SK-N-SH (cell line): ENCODE results near the gene DOK1. TPM values are rescaled to one million over a fixed set of nuclear protein-coding genes. Genes with fewer than 3 reads are reported as not detected.

ENCODE experiments used
- CTCF ChIA-PET: fragments of 300-600, 350-600 bp; formaldehyde crosslinking; extraction: SDS; loops from one replicate; lab custom pipeline; 2021; lab: Yijun Ruan, JAX
- POLR2A ChIA-PET: fragments of 350-600 bp; sonication (Branson Sonifier 250); formaldehyde crosslinking; extraction: SDS; loops from one replicate; lab custom pipeline; 2020; ENCODE audit warnings: antibody characterized with exemption, inconsistent platforms; lab: Yijun Ruan, JAX
- DNase-seq: peaks from one replicate; pipeline ENCODE4 v3.0.0; 2012
- H2AFZ ChIP-seq: fragments of 200-600 bp; sonication (generic); 2 replicates; pipeline ENCODE4 v1.8.1; 2016; ENCODE audit warnings: antibody characterized with exemption, mild to moderate bottlenecking, low read depth
- H3F3A ChIP-seq: fragments of 200-600 bp; sonication (generic); replicated peaks from 2 replicates; pipeline ENCODE3; 2016; ENCODE audit warnings: antibody characterized with exemption, mild to moderate bottlenecking; ENCODE audit not compliant: insufficient read depth
- H3K27ac ChIP-seq, 2 experiments: fragments of 200-500 bp in 1 of 2; fragments of 200-600 bp in 1 of 2; sonication (Bioruptor generic) in 1 of 2; sonication (generic), shearing (Covaris generic) in 1 of 2; 2 replicates each; pipeline versions ENCODE4 v1.5.1 to v1.6.1; 2014 to 2016; ENCODE audit warnings: low read depth in 2 of 2, inconsistent platforms in 1 of 2, low read length in 1 of 2, mild to moderate bottlenecking in 1 of 2, mixed read lengths in 1 of 2
- H3K27me3 ChIP-seq: fragments of 200-600 bp; sonication (generic), shearing (Covaris generic); 2 replicates; pipeline ENCODE4 v1.6.1; 2016; ENCODE audit warnings: mixed run types; ENCODE audit not compliant: insufficient read depth
- H3K36me3 ChIP-seq, 2 experiments: fragments of 200-500 bp in 1 of 2; fragments of 200-600 bp in 1 of 2; sonication (Bioruptor generic) in 1 of 2; sonication (generic) in 1 of 2; replicated peaks in 1 of 2; 2 replicates each; pipeline versions ENCODE3 to v1.5.1; 2014 to 2016; ENCODE audit warnings: low read length in 1 of 2, mild to moderate bottlenecking in 1 of 2; ENCODE audit not compliant: insufficient read depth in 2 of 2, control insufficient read depth in 1 of 2
- H3K4me1 ChIP-seq, 2 experiments: fragments of 200-500 bp in 1 of 2; fragments of 200-600 bp in 1 of 2; sonication (Bioruptor generic) in 1 of 2; sonication (generic), shearing (Covaris generic) in 1 of 2; 2 replicates each; pipeline versions ENCODE4 v1.5.1 to v1.6.1; 2014 to 2016; ENCODE audit warnings: low read depth in 1 of 2, low read length in 1 of 2, mixed run types in 1 of 2; ENCODE audit not compliant: insufficient read depth in 2 of 2, control insufficient read depth in 1 of 2
- H3K4me2 ChIP-seq: fragments of 200-600 bp; sonication (generic), shearing (Covaris generic); 2 replicates; pipeline ENCODE4 v1.6.1; 2017; ENCODE audit warnings: mixed run types
- H3K4me3 ChIP-seq, 2 experiments: fragments of 200-500 bp in 1 of 2; fragments of 200-600 bp in 1 of 2; sonication (Bioruptor generic) in 1 of 2; sonication (generic), shearing (Covaris generic) in 1 of 2; 2 replicates each; pipeline versions ENCODE4 v1.5.1 to v1.8.1; 2014 to 2016; ENCODE audit warnings: low read depth in 2 of 2, inconsistent platforms in 1 of 2, low read length in 1 of 2, mild to moderate bottlenecking in 1 of 2, mixed read lengths in 1 of 2, moderate library complexity in 1 of 2
- H3K79me2 ChIP-seq: fragments of 200-600 bp; sonication (generic); 2 replicates; pipeline ENCODE4 v1.8.1; 2017; ENCODE audit warnings: mild to moderate bottlenecking; ENCODE audit not compliant: insufficient read depth
- H3K9ac ChIP-seq: fragments of 200-600 bp; sonication (generic); 2 replicates; pipeline ENCODE4 v1.6.1; 2017; ENCODE audit warnings: mixed run types
- H3K9me2 ChIP-seq: fragments of 200-600 bp; sonication (generic); 2 replicates; pipeline ENCODE4 v1.6.1; 2017; ENCODE audit warnings: mixed run types
- H3K9me3 ChIP-seq: fragments of 200-600 bp; sonication (generic); 2 replicates; pipeline ENCODE4 v1.6.1; 2017; ENCODE audit warnings: mixed run types, mild to moderate bottlenecking, moderate library complexity
- H4K20me1 ChIP-seq: fragments of 200-600 bp; sonication (generic); 2 replicates; pipeline ENCODE4 v1.6.1; 2017; ENCODE audit warnings: mild to moderate bottlenecking, mixed run types; ENCODE audit not compliant: insufficient read depth
- ELF1 ChIP-seq: IDR thresholded peaks from 2 replicates; pipeline ENCODE4 v1.4.0; 2012
- EP300 ChIP-seq, 2 experiments: IDR thresholded peaks; 2 replicates each; pipeline versions ENCODE4 v1.4.0 to v1.6.1; 2012; ENCODE audit warnings: borderline replicate concordance in 1 of 2, low read depth in 1 of 2, low read length in 1 of 2
- EZH2phosphoT487 ChIP-seq: fragments of 200-600 bp; sonication (generic); IDR thresholded peaks from 2 replicates; pipeline ENCODE4 v1.6.1; 2017; ENCODE audit warnings: low read depth, mixed run types, mild to moderate bottlenecking, antibody characterized with exemption, moderate library complexity, borderline replicate concordance
- FOSL2 ChIP-seq: IDR thresholded peaks from 2 replicates; pipeline ENCODE4 v1.4.0; 2012; ENCODE audit warnings: low read depth, mild to moderate bottlenecking, moderate library complexity, borderline replicate concordance
- FOXJ3 ChIP-seq: sonication (generic); formaldehyde crosslinking; IDR thresholded peaks from 2 replicates; pipeline ENCODE4 v1.5.1; 2020; ENCODE audit warnings: mild to moderate bottlenecking, missing genetic modification reagents
- GABPA ChIP-seq: IDR thresholded peaks from 2 replicates; pipeline ENCODE4 v1.4.0; 2012; ENCODE audit warnings: low read depth, mild to moderate bottlenecking
- GATA2 ChIP-seq: sonication (generic); formaldehyde crosslinking; IDR thresholded peaks from 2 replicates; pipeline ENCODE4 v1.5.0; 2020; ENCODE audit warnings: mild to moderate bottlenecking, missing genetic modification reagents
- POLR2AphosphoS5 ChIP-seq: IDR thresholded peaks from 2 replicates; pipeline ENCODE4 v1.6.1; 2012; ENCODE audit warnings: low read depth, low read length
- RCOR1 ChIP-seq: fragments of 150-350 bp; IDR thresholded peaks from 2 replicates; pipeline ENCODE4 v1.6.1; 2017; ENCODE audit warnings: antibody characterized with exemption, low read length
- RFX5 ChIP-seq: IDR thresholded peaks from 2 replicates; pipeline ENCODE4 v1.6.1; 2012; ENCODE audit warnings: mild to moderate bottlenecking, improper control_type of control experiment, low read length
- TCF12 ChIP-seq: IDR thresholded peaks from 2 replicates; pipeline ENCODE4 v1.4.0; 2012
- TEAD4 ChIP-seq: IDR thresholded peaks from 2 replicates; pipeline ENCODE4 v1.4.0; 2012; ENCODE audit warnings: mild to moderate bottlenecking, borderline replicate concordance; ENCODE audit not compliant: insufficient read depth
- YY1 ChIP-seq: IDR thresholded peaks from 2 replicates; pipeline ENCODE4 v1.4.0; 2012; ENCODE audit warnings: low read depth, mild to moderate bottlenecking
- WGBS: methylation state at CpG from one replicate; pipeline ENCODE4 v1.1.6; 2017; ENCODE audit warnings: low lambda C conversion rate; 5-methylcytosine and 5-hydroxymethylcytosine counted together
- polyA plus RNA-seq, 3 experiments: library from polyadenylated mRNA; depleted of rRNA; stranded (reverse); fragments of >200 nt; gene quantifications; 2 replicates each; pipeline ENCODE4 v1.2.3, GENCODE V29; 2012
- TF ChIP-seq, protein P1 (sequence below): IDR thresholded peaks from 2 replicates; pipeline ENCODE4 v1.4.0; 2012; ENCODE audit warnings: low read depth, borderline replicate concordance
- TF ChIP-seq, protein P2 (sequence below): IDR thresholded peaks from 2 replicates; pipeline ENCODE4 v1.4.0; 2012; ENCODE audit warnings: low read depth

Gene DOK1
- polyA plus RNA-seq, 1 of the 3 experiments (the other 2 are of a cell fraction): 25.3 TPM

DNA sequence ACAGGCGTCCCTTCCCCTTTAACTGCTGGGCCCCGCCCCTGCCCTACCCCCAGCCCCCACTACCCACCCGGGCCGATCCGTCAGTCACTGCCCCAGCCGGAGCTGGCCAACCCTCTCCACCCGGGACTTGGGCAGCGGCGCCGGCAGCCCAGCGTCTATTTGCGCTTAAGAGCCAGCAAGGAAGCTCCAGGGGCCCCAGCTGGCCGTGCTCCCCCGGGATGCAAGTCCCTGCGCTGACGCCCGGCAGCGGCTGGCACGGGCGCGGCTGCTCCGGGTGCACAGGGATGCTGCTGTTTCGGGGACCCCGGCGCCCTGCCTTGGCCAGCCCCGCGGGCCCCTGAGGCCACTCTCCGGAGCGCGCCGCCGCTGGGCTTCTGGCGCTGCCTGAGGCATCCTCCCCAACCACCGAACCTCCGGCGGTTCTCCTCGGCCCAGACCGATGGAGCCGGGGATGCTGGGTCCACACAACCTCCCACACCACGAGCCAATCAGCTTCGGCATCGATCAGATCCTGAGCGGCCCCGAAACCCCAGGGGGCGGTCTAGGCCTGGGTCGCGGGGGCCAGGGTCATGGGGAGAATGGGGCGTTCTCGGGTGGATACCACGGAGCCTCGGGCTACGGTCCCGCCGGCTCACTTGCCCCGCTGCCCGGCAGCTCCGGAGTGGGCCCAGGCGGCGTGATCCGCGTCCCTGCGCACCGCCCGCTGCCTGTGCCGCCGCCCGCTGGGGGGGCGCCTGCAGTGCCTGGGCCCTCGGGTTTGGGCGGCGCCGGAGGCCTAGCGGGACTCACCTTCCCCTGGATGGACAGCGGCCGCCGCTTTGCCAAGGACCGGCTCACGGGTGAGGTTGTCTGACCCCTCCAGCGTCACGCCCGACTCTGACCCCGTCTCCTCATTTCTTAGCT is 39.9 kb upstream of the DOK1 start, which contains the start of gene TLX2 (continued):
- TF ChIP-seq ELF1 (no peak), RCOR1 (no peak), EZH2phosphoT487 (no peak), GABPA (no peak), YY1 (no peak), FOSL2 (no peak), GATA2 (no peak), FOXJ3 (CRISPR knock-in tag) (no peak), TCF12 (no peak), RFX5 (no peak)
- TF ChIP-seq, protein P1, sequence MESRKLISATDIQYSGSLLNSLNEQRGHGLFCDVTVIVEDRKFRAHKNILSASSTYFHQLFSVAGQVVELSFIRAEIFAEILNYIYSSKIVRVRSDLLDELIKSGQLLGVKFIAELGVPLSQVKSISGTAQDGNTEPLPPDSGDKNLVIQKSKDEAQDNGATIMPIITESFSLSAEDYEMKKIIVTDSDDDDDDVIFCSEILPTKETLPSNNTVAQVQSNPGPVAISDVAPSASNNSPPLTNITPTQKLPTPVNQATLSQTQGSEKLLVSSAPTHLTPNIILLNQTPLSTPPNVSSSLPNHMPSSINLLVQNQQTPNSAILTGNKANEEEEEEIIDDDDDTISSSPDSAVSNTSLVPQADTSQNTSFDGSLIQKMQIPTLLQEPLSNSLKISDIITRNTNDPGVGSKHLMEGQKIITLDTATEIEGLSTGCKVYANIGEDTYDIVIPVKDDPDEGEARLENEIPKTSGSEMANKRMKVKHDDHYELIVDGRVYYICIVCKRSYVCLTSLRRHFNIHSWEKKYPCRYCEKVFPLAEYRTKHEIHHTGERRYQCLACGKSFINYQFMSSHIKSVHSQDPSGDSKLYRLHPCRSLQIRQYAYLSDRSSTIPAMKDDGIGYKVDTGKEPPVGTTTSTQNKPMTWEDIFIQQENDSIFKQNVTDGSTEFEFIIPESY: no peak
- TF ChIP-seq, protein P2, sequence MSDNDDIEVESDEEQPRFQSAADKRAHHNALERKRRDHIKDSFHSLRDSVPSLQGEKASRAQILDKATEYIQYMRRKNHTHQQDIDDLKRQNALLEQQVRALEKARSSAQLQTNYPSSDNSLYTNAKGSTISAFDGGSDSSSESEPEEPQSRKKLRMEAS: no peak

- TF ChIP-seq TEAD4: no peak
- no peak for TF ChIP-seq POLR2AphosphoS5
- TF ChIP-seq, protein P2: no peak
- no peak for TF ChIP-seq EP300 (IDR thresholded peaks at IDR 0.05; ENCODE audit: borderline replicate concordance in 1 of 2, low read depth in 1 of 2, low read length in 1 of 2)
- Histone ChIP-seq H3K27ac (peak overlapping the region in 1 of 2 experiments; percentile 95; a peak in 1 of 4 replicates), H3K4me3 (peak overlapping the region; percentile 68 to 90), H3K9me3 (no peaks in the 10 kb centered on the region), H3F3A (peaks cover 11% of the 10 kb centered on the region), H3K4me1 (peaks cover 9 to 18% of the 10 kb centered on the region in 2 experiments; a peak in 1 of 4 replicates), H3K27me3 (no peaks in the 10 kb centered on the region), H4K20me1 (no peaks in the 10 kb centered on the region), H3K79me2 (peaks cover 23% of the 10 kb centered on the region; the same call in 1 of the 2 replicates), H3K9me2 (no peaks in the 10 kb centered on the region), H2AFZ (no peak overlapping the region), H3K36me3 (peaks cover 4% of the 10 kb centered on the region in 2 experiments), H3K9ac (peak overlapping the region; percentile 71), H3K4me2 (peak overlapping the region; percentile 99)
- ChIA-PET CTCF (interaction anchor here (1.4 to 3.1 kb wide), 6 partner anchors 11 to 73 kb away, joined by 3 to 14 read pairs (median 10); partner anchors contain the start of genes AUP1, CCDC142, DQX1 and HTRA2), POLR2A (interaction anchor here (0.7 to 1.9 kb wide), 6 partner anchors 14 to 38 kb away, joined by 4 to 6 read pairs (median 4); partner anchors contain the start of genes AUP1, CCDC142, HTRA2 and LOXL3)
- peak; percentile 57 for DNase-seq
- 91% methylated on average over 44 of the region's 60 CpGs for WGBS
Measured at GRCh38 chr2:74515271-74515980, 39.1 kb upstream of the DOK1 start.
